Brain microvascular endothelial cell (primary cell): ENCODE measurements around the gene KHNYN.

Source experiments
- DNase-seq: peaks from one replicate; pipeline ENCODE4 v3.0.0-alpha.2; 2020
- H3K27ac ChIP-seq: fragments of 250-450 bp; sonication (Bioruptor Pico); 2 replicates; pipeline ENCODE4 v1.5.1; 2020; ENCODE audit warnings: mild to moderate bottlenecking, moderate library complexity
- H3K27me3 ChIP-seq: fragments of 250-450 bp; sonication (Bioruptor Pico); replicated peaks from 2 replicates; pipeline ENCODE4 v1.5.1; 2020; ENCODE audit warnings: mild to moderate bottlenecking
- H3K36me3 ChIP-seq: fragments of 250-450 bp; sonication (Bioruptor Pico); replicated peaks from 2 replicates; pipeline ENCODE4 v1.5.1; 2020; ENCODE audit warnings: mild to moderate bottlenecking
- H3K4me3 ChIP-seq: 2 replicates; pipeline ENCODE4 v1.5.1; 2011; ENCODE audit warnings: low read depth, mild to moderate bottlenecking, control low read depth, low read length, moderate library complexity
- in situ Hi-C: cut with HindIII; loops from 2 replicates; pipeline ENCODE4 v1.10.0; 2017; ENCODE audit warnings: low sequenced_read_pairs, low pct_ligation_motif_present
- TF ChIP-seq, protein P1 (sequence below): IDR thresholded peaks from 2 replicates; pipeline ENCODE4 v1.5.1; 2011; ENCODE audit warnings: low read depth, mild to moderate bottlenecking, moderate library complexity, low read length, control low read depth, inconsistent platforms; ENCODE audit errors: missing control alignments

The KHNYN gene

DNA sequence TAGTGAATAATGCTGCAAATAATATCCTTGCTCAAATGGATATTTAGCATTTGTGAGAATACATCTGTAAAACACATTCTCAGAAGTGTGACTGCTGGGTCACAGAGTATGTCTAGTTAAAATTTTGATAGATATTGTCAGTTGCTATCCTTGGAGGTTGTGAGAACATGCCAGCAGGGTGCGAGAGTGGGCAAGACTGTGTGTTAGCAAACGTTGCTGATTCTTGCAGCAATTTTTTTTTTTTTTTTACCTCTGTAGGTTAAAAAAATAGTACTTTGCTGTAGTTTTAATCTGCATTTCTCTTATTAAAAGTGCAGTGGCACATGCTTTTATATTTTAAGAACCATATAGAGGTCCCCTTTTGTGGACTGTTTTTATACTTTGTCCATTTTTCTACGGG lies 35.5 kb upstream of the KHNYN start:
- Histone ChIP-seq H3K27me3 (no peaks in the 10 kb centered on the region), H3K36me3 (no peaks in the 10 kb centered on the region), H3K4me3 (no peak overlapping the region), H3K27ac (no peak overlapping the region)
- in situ Hi-C loops: no loop called here
- DNase-seq: no peak
- TF ChIP-seq, protein P1, sequence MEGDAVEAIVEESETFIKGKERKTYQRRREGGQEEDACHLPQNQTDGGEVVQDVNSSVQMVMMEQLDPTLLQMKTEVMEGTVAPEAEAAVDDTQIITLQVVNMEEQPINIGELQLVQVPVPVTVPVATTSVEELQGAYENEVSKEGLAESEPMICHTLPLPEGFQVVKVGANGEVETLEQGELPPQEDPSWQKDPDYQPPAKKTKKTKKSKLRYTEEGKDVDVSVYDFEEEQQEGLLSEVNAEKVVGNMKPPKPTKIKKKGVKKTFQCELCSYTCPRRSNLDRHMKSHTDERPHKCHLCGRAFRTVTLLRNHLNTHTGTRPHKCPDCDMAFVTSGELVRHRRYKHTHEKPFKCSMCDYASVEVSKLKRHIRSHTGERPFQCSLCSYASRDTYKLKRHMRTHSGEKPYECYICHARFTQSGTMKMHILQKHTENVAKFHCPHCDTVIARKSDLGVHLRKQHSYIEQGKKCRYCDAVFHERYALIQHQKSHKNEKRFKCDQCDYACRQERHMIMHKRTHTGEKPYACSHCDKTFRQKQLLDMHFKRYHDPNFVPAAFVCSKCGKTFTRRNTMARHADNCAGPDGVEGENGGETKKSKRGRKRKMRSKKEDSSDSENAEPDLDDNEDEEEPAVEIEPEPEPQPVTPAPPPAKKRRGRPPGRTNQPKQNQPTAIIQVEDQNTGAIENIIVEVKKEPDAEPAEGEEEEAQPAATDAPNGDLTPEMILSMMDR: no peak

DNA sequence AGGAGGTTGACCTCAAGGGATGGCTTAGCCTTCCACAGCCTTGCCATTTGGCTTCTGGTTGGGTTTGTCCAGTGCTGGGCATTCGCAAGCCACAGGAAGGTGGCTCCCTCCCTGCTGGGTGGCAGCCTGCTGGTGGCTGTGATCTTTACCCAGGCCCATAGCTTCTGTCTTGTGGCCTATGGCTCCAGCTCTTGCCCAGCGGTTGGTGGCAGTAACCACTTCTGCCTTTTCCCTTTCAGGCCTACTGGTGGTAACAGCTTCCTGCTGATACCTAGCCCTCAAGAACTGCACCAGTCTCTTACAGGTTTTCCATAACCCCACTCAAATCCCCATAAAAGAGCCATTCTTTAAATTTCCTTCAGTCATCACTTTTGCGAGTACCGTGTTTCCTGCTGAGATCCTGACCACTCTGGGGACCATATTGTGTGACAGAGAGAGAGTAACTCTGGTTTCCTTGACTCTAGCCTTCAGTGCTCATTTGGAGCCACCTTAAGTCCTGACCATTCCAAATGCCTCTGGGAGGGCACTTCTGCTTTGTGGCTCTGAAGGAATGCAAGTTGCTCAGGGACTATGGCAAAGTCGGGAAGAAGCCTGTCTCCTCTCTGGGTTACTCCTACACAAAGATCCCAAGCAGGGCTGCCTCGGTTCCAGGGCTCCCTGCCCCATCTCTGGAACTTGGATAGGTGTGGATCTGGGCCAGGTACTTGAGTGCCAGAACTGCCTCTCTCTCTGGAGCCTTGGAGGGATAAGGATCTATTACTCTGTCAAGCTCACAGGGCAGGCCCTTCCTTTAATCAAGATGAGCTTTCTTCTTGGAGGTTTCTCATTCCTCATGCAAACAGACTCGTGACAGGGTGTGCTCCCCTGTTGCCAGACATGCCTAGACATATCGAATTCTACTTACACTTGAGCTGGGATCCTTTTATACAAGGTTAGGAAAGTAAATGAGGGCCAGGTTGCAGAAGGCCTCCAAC lies 33.9 kb upstream of the KHNYN start:
- Histone ChIP-seq H3K27ac (no peak overlapping the region), H3K36me3 (no peaks in the 10 kb centered on the region), H3K4me3 (no peak overlapping the region), H3K27me3 (no peaks in the 10 kb centered on the region)
- TF ChIP-seq, protein P1: no peak
- in situ Hi-C loops: no loop called here
- no peak for DNase-seq

DNA sequence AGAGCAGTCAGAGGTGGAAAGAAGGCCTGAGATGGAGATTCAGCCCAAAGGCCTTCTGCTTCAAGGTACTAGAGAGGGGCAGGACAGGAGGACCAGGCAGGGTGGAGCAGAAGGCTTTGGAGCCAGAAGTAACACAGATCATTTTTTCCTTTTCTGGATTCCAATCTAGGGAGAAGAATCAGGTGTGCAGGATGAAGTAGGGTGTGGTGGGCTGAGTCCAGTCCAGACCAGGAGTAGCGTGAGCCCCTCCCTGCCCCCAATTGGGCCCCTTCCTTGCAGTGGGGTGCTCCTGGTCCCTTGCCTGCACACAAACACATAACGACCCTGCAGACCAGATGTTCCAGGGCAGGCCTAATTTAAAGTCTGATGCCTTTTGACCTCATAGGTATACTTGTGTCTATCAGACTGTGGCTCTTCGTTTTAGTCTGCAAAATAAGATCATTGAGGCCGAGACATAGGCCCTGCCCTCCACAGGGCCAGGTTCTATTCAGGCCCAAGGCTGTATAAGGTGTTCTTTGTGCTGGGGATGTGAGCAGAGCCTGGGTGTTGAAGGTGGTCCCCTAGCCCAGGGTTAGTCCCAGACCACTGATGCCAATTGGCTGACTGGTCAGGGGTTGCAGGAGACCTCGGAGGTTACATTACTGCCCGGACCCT lies 32.0 kb upstream of the KHNYN start:
- in situ Hi-C loops: no loop called here
- Histone ChIP-seq H3K36me3 (no peaks in the 10 kb centered on the region), H3K27me3 (no peaks in the 10 kb centered on the region), H3K4me3 (no peak overlapping the region), H3K27ac (no peak overlapping the region)
- no peak for DNase-seq
- TF ChIP-seq, protein P1: no peak

DNA sequence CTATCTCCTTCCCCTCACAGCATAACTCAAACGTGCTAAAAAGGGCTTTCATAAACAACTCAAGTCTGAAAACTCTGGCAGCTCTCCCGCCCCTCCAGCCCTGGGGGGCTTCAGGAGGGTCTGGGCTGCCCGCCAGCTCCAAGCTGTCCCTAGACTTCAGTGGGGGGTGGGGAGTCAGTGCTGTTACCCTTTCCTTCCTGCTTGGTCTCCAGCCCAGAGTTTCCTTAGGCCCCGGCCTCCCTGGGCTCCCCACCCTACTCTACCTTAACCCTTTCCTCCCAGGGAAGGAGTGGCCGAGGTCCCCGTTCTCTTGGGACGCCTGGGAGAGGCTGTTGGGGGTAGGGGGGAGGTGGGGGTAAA lies 31.5 kb upstream of the KHNYN start:
- Histone ChIP-seq H3K4me3 (peak overlapping the region; percentile 17), H3K27me3 (no peaks in the 10 kb centered on the region), H3K27ac (no peak overlapping the region), H3K36me3 (no peaks in the 10 kb centered on the region)
- DNase-seq: no peak
- TF ChIP-seq, protein P1: no peak
- in situ Hi-C loops: no loop called here

DNA sequence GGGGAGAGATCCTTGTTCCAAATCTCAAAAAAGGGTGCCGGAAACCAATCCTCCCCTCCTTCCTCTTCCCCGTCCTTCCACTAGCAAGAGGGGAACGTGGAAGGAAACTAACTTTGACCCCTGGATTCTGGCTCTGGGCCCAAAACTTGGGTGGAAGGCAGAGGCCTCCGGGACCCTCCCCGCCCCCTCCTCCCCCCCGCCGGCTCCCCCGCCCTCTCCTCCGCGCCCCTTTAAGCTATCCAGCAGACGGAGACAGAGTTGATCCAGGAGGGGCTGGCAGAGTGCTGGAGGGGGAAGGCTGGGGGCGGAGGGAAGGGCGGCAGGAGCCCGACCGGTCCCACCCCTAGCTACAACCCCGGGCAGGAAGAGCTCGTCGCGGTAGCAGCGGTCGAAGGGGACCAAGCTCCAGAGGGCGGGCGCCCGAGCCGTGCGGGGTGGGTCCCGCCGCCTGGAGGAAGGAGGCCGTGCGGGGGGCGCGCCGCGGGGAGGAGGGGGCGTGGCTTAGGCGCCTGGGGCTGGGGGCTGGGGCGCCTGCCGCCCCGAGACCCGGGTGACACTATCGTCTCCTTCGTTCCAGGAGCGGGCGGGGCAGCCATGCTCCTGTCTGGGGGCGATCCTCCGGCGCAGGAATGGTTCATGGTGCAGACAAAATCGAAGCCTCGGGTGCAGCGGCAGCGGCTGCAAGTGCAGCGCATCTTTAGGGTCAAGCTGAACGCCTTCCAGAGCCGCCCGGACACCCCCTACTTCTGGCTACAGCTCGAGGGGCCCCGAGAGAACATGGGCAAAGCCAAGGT lies 30.9 kb upstream of the KHNYN start, which contains the start of gene NYNRIN:
Gene NYNRIN, plus strand, starts transcription at position 351 of the 794 bp plus-strand sequence. Its CDS starts 244 bp downstream, at position 595.
- Histone ChIP-seq H3K4me3 (peak within 1 kb of the TSS; percentile 65), H3K27ac (no peak within 1 kb of the TSS), H3K27me3 (no peaks in the 10 kb centered on the region), H3K36me3 (no peaks in the 10 kb centered on the region)
- TF ChIP-seq, protein P1: no peak
- in situ Hi-C loops: no loop called here
- DNase-seq: no peak
